AG10803 (cell line): Measurements from ENCODE around the gene GNG11.
A peak's percentile ranks its signal among the peaks of the same experiment; 100 is the strongest.

Source experiments
- DNase-seq: peaks from one replicate; pipeline ENCODE4 v3.0.0; 2010; ENCODE audit warnings: low read depth
- H3K4me3 ChIP-seq: 2 replicates; pipeline ENCODE4 v1.5.1; 2011; ENCODE audit warnings: mild to moderate bottlenecking, low read length, control low read depth
- CTCF ChIP-seq: conservative IDR thresholded peaks from 2 replicates; pipeline ENCODE4 v1.5.1; 2011; ENCODE audit warnings: mild to moderate bottlenecking, low read length, control low read depth, inconsistent platforms

Gene GNG11

DNA sequence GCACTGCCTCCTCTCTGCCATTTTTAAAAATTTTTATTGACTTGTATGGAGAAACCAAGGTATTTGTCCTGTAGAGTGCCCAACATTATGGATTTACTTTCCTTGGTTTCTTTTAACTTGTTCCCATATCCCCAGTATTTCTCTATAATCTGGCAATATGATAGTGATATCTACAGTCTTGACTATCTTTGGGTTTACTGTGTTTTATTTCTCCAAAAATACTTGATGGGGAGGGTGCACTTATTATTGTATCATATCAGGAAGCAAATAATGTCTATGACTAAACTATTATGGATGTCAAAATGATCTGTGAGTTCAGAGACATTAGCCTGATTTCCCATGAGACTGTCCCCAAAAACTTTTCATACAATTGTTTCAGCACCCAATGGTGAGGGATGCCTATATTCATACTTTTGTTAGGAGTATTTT lies 37.6 kb upstream of the GNG11 start:
- DNase-seq = no peak
- no peak for TF ChIP-seq CTCF
- no peak overlapping the region for H3K4me3 ChIP-seq

DNA sequence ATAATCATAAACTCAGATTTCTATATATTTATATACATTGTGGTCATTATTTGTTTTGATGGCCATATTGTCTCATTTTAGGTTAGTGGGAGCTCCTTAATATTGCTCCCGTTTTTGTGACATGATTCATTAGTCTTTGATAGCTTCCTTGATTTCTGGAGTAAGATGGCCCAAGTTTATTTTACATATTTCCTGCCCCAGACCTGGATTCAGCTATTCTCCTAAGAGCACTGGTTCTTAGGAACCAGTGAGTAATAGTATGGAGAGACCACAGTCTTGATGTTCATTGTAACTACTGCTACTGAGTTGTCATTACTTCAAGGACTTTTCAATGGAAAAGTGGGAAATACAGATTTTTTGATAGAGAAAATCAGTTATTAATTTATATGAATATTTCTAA lies 37.0 kb upstream of the GNG11 start:
- DNase-seq = no peak
- no peak overlapping the region for H3K4me3 ChIP-seq
- TF ChIP-seq CTCF = no peak

GRCh38 chr7:93889261-93889660 lies 32.3 kb upstream of the GNG11 start:
- TF ChIP-seq CTCF = no peak
- no peak overlapping the region for H3K4me3 ChIP-seq
- peak; percentile 48 for DNase-seq

- 0 out of 2 replicates have a peak, but pooled peaks have one; percentile 0 for TF ChIP-seq CTCF
- peak; percentile 55 for DNase-seq
- peak overlapping the region; percentile 71 for H3K4me3 ChIP-seq
Measured at GRCh38 chr7:93890041-93890463, 31.5 kb upstream of the GNG11 start.

GRCh38 chr7:93890464-93891068 lies 31.0 kb upstream of the GNG11 start, which contains the start of gene TFPI2:
Gene TFPI2, minus strand, starts transcription at chr7:93890753. Its CDS starts 75 bp downstream, at chr7:93890678.
- TF ChIP-seq CTCF = peak; percentile 29
- peak within 1 kb of the TSS; percentile 71 for H3K4me3 ChIP-seq
- DNase-seq = peak; percentile 49

- no peak for DNase-seq
- no peak overlapping the region for H3K4me3 ChIP-seq
- TF ChIP-seq CTCF = no peak
Measured at GRCh38 chr7:93894426-93894825, 27.1 kb upstream of the GNG11 start.

GRCh38 chr7:93894966-93895640 lies 26.4 kb upstream of the GNG11 start:
- no peak overlapping the region for H3K4me3 ChIP-seq
- peak; percentile 35 for DNase-seq
- TF ChIP-seq CTCF = no peak
